Measurements from ENCODE around the gene OLIG1.

Gene OLIG1

GRCh38 chr21:33053951-33054350 lies 16.0 kb upstream of the OLIG1 start:
- DNase-seq, result no peak
- Histone ChIP-seq H3K27me3 (peaks cover 55% of the 10 kb centered on the region), H3K9me3 (no peaks in the 10 kb centered on the region), H3K4me1 (no peaks in the 10 kb centered on the region), H3K4me3 (ENCODE audit: low read depth, low read length) (no peak overlapping the region), H3K36me3 (no peaks in the 10 kb centered on the region)
- no peak for TF ChIP-seq CTCF (IDR thresholded peaks at IDR 0.05; ENCODE audit: low read depth, low read length)

GRCh38 chr21:33055991-33056390 lies 13.9 kb upstream of the OLIG1 start:
- Histone ChIP-seq H3K4me1 (no peaks in the 10 kb centered on the region), H3K36me3 (no peaks in the 10 kb centered on the region), H3K4me3 (ENCODE audit: low read depth, low read length) (no peak overlapping the region), H3K27me3 (peaks cover 58% of the 10 kb centered on the region), H3K9me3 (no peaks in the 10 kb centered on the region)
- TF ChIP-seq CTCF (IDR thresholded peaks at IDR 0.05; ENCODE audit: low read depth, low read length), result no peak
- no peak for DNase-seq

- H3K4me3 ChIP-seq (ENCODE audit: low read depth, low read length), result no peak overlapping the region
- no peak for TF ChIP-seq CTCF (IDR thresholded peaks at IDR 0.05; ENCODE audit: low read depth, low read length)
- H3K4me1 ChIP-seq, result no peaks in the 10 kb centered on the region
- no peaks in the 10 kb centered on the region for H3K9me3 ChIP-seq
- H3K27me3 ChIP-seq, result peaks cover 55% of the 10 kb centered on the region
- no peaks in the 10 kb centered on the region for H3K36me3 ChIP-seq
- DNase-seq, result no peak
Observed at GRCh38 chr21:33057385-33057940, 12.5 kb upstream of the OLIG1 start.

GRCh38 chr21:33058527-33058926 lies 11.4 kb upstream of the OLIG1 start:
- Histone ChIP-seq H3K9me3 (no peaks in the 10 kb centered on the region), H3K4me3 (ENCODE audit: low read depth, low read length) (no peak overlapping the region), H3K36me3 (no peaks in the 10 kb centered on the region), H3K27me3 (peaks cover 48% of the 10 kb centered on the region), H3K4me1 (no peaks in the 10 kb centered on the region)
- DNase-seq, result no peak
- TF ChIP-seq CTCF (IDR thresholded peaks at IDR 0.05; ENCODE audit: low read depth, low read length), result no peak

- DNase-seq, result no peak
- no peak for TF ChIP-seq CTCF (IDR thresholded peaks at IDR 0.05; ENCODE audit: low read depth, low read length)
- Histone ChIP-seq H3K9me3 (no peaks in the 10 kb centered on the region), H3K4me1 (no peaks in the 10 kb centered on the region), H3K4me3 (ENCODE audit: low read depth, low read length) (no peak overlapping the region), H3K36me3 (no peaks in the 10 kb centered on the region), H3K27me3 (peaks cover 52% of the 10 kb centered on the region)
Observed at GRCh38 chr21:33058957-33059356, 11.0 kb upstream of the OLIG1 start.

GRCh38 chr21:33059380-33059841 lies 10.5 kb upstream of the OLIG1 start:
- peaks cover 57% of the 10 kb centered on the region for H3K27me3 ChIP-seq
- no peak for TF ChIP-seq CTCF (IDR thresholded peaks at IDR 0.05; ENCODE audit: low read depth, low read length)
- no peaks in the 10 kb centered on the region for H3K9me3 ChIP-seq
- no peaks in the 10 kb centered on the region for H3K36me3 ChIP-seq
- H3K4me1 ChIP-seq, result no peaks in the 10 kb centered on the region
- H3K4me3 ChIP-seq (ENCODE audit: low read depth, low read length), result no peak overlapping the region
- DNase-seq, result no peak
